GM12865 (cell line): ENCODE data around the gene CABLES2.

Experiments used
- DNase-seq: peaks from one replicate; pipeline ENCODE4 v3.0.0; 2010; ENCODE audit warnings: low read depth
- H3K4me3 ChIP-seq: 2 replicates; pipeline ENCODE4 v1.5.1; 2011; ENCODE audit warnings: mild to moderate bottlenecking, low read depth, low read length, control low read depth
- CTCF ChIP-seq: IDR thresholded peaks from 2 replicates; pipeline ENCODE4 v1.5.1; 2011; ENCODE audit warnings: low read length, control low read depth, low read depth, inconsistent platforms; ENCODE audit not compliant: insufficient read depth; ENCODE audit errors: missing control alignments

The CABLES2 gene

GRCh38 chr20:62350629-62351422 is 56.3 kb downstream of the CABLES2 start:
- no peak for TF ChIP-seq CTCF
- no peak overlapping the region for H3K4me3 ChIP-seq
- no peak for DNase-seq

- no peak overlapping the region for H3K4me3 ChIP-seq
- no peak for DNase-seq
- no peak for TF ChIP-seq CTCF
Measured at GRCh38 chr20:62350098-62350628, 56.9 kb downstream of the CABLES2 start.

DNA sequence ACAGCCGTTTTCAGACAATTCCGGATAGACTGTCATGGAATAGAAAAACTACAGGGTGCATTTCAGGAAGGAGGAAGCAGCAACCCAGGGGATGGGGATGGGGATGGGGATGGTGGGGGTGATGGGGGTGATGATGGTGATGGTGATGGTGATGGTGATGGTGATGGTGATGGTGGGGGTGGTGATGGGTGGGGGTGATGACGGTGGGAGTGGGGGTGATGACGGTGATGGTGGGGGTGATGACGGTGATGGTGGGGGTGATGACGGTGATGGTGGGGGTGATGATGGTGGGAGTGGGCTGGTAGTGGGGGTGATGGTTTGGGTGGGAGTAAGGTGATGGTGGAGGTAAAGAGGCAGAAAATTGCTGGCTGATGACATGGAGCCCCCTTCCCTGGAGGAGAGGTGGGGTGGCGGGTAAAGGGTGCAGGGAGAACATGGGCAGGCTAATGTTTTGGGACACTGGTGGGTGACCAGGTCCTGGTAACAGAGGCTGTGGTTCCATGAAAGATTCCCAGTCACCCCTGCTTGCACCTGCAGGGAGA is 57.5 kb downstream of the CABLES2 start:
- no peak for DNase-seq
- no peak for TF ChIP-seq CTCF
- H3K4me3 ChIP-seq = no peak overlapping the region

DNA sequence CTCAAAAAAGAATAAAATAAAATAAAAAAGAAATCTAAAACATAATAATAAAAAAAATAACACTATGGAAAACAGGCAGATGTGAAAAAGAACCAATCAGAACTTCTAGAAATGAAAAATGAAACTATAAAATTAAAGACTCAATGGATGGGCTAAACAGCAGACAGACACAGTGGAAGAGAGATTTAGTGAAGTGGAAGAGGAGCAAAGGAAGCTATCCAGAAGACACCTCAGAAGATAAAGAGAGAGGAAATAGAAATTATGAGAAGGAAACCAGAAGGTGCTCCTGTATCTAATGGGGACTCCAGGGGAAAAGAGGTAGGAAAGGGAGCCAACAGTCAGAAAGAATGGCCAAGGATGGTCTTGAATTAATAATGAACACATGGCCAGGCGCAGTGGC is 58.5 kb downstream of the CABLES2 start:
- DNase-seq = no peak
- no peak overlapping the region for H3K4me3 ChIP-seq
- no peak for TF ChIP-seq CTCF

GRCh38 chr20:62347445-62347844 is 59.6 kb downstream of the CABLES2 start:
- TF ChIP-seq CTCF = no peak
- DNase-seq = no peak
- H3K4me3 ChIP-seq = no peak overlapping the region

- no peak for TF ChIP-seq CTCF
- no peak for DNase-seq
- no peak overlapping the region for H3K4me3 ChIP-seq
Measured at GRCh38 chr20:62347151-62347404, 60.0 kb downstream of the CABLES2 start.
